HCT116 (cell line): ENCODE results near the gene MYO1A. TPM values are rescaled to one million over a fixed set of nuclear protein-coding genes. Genes with fewer than 3 reads are reported as not detected.

Experiments used
- ATAC-seq: fragments of 200-7000 bp; cut with Tn5 transposase; 2 replicates; pipeline ENCODE4 v1.9.1; 2020; ENCODE audit warnings: mild to moderate bottlenecking, moderate library complexity
- BruUV-seq: library from RNA; stranded (reverse); fragments of 400-500 nt; replicated peaks from 2 replicates; lab custom pipeline; 2021; lab: Mats Ljungman, UMichigan
- CTCF ChIA-PET: fragments of 300-600 bp; sonication (Branson Sonifier 250); formaldehyde crosslinking; loops from one replicate; lab custom pipeline; 2021; ENCODE audit warnings: antibody characterized with exemption; lab: Charles Lee
- POLR2A ChIA-PET: fragments of 300-600, 350-600 bp; sonication (Branson Sonifier 250); formaldehyde crosslinking; loops from one replicate; lab custom pipeline; 2021; ENCODE audit warnings: antibody characterized with exemption; lab: Charles Lee
- RAD21 ChIA-PET, 2 experiments: fragments of 300-600 bp; sonication (Branson Sonifier 250); formaldehyde crosslinking; loops; one replicate each; lab custom pipeline; 2023; ENCODE audit warnings: low total read pairs in 2 of 2; ENCODE audit not compliant: uncharacterized antibody in 2 of 2, unreplicated experiment in 2 of 2, low non-redundant PET in 1 of 2; lab: Charles Lee
- DNase-seq: peaks from one replicate; pipeline ENCODE4 v3.0.0-alpha.2; 2010; ENCODE audit warnings: low read depth, low spot score
- H2AFZ ChIP-seq: fragments of 200-600 bp; shearing (Covaris generic), sonication (generic); 2 replicates; pipeline ENCODE4 v1.6.1; 2017; ENCODE audit warnings: low read depth, mixed run types, mixed read lengths, antibody characterized with exemption, low read length; ENCODE audit not compliant: poor library complexity, severe bottlenecking
- H3K27ac ChIP-seq: 2 replicates; pipeline ENCODE4 v1.5.1; 2012; ENCODE audit warnings: low read depth, low read length
- H3K27me3 ChIP-seq: fragments of 200-600 bp; sonication (generic); 2 replicates; pipeline ENCODE4 v1.6.1; 2016; ENCODE audit warnings: mixed run types, low read length, mixed read lengths; ENCODE audit not compliant: insufficient read depth
- H3K36me3 ChIP-seq, 2 experiments: fragments of 200-500 bp in 1 of 2; fragments of 200-600 bp in 1 of 2; sonication (Bioruptor generic) in 1 of 2; sonication (generic) in 1 of 2; 2 replicates each; pipeline versions ENCODE4 v1.5.1 to v1.6.1; 2014 to 2016; ENCODE audit warnings: low read length in 2 of 2, inconsistent platforms in 1 of 2, mixed read lengths in 1 of 2, mixed run types in 1 of 2; ENCODE audit not compliant: insufficient read depth in 2 of 2, control insufficient read depth in 1 of 2
- H3K4me1 ChIP-seq, 2 experiments: fragments of 200-600 bp in 1 of 2; sonication (generic) in 1 of 2; 2 replicates each; pipeline versions ENCODE4 v1.5.1 to v1.6.1; 2012 to 2017; ENCODE audit warnings: low read length in 2 of 2, inconsistent platforms in 1 of 2, mild to moderate bottlenecking in 1 of 2, mixed read lengths in 1 of 2, mixed run types in 1 of 2, moderate library complexity in 1 of 2; ENCODE audit not compliant: insufficient read depth in 2 of 2, control insufficient read depth in 1 of 2
- H3K4me2 ChIP-seq: fragments of 200-600 bp; sonication (generic); 2 replicates; pipeline ENCODE4 v1.6.1; 2017; ENCODE audit warnings: mixed run types, low read length, mixed read lengths
- H3K4me3 ChIP-seq, 2 experiments: fragments of 200-600 bp in 1 of 2; sonication (generic) in 1 of 2; replicated peaks in 1 of 2; 2 replicates each; pipeline ENCODE4 v1.5.1; 2011 to 2016; ENCODE audit warnings: low read length in 2 of 2, control low read depth in 1 of 2, low read depth in 1 of 2, mild to moderate bottlenecking in 1 of 2, mixed read lengths in 1 of 2, mixed run types in 1 of 2
- H3K79me2 ChIP-seq: fragments of 200-600 bp; sonication (generic); 2 replicates; pipeline ENCODE4 v1.6.1; 2017; ENCODE audit warnings: mild to moderate bottlenecking, mixed run types, low read length, moderate library complexity, mixed read lengths; ENCODE audit not compliant: insufficient read depth
- H3K9ac ChIP-seq: fragments of 200-600 bp; sonication (generic); 2 replicates; pipeline ENCODE4 v1.6.1; 2016; ENCODE audit warnings: low read length, mixed read lengths
- H3K9me2 ChIP-seq: fragments of 200-600 bp; sonication (generic), shearing (Covaris generic); 2 replicates; pipeline ENCODE4 v1.6.1; 2017; ENCODE audit warnings: mixed run types, mild to moderate bottlenecking, moderate library complexity; ENCODE audit not compliant: insufficient read depth
- H3K9me3 ChIP-seq, 2 experiments: fragments of 200-500 bp in 1 of 2; fragments of 200-600 bp in 1 of 2; sonication (Bioruptor generic) in 1 of 2; sonication (generic) in 1 of 2; 2 replicates each; pipeline ENCODE4 v1.6.1; 2014 to 2017; ENCODE audit warnings: low read length in 2 of 2, mixed read lengths in 2 of 2, inconsistent platforms in 1 of 2, low read depth in 1 of 2, mild to moderate bottlenecking in 1 of 2, mixed run types in 1 of 2, moderate library complexity in 1 of 2; ENCODE audit not compliant: control insufficient read depth in 1 of 2, insufficient read depth in 1 of 2
- H4K20me1 ChIP-seq: fragments of 200-600 bp; sonication (generic), shearing (Covaris generic); 2 replicates; pipeline ENCODE4 v1.6.1; 2017; ENCODE audit warnings: mixed run types, mild to moderate bottlenecking, moderate library complexity; ENCODE audit not compliant: insufficient read depth
- EGR1 ChIP-seq: IDR thresholded peaks from 2 replicates; pipeline ENCODE4 v1.6.1; 2012; ENCODE audit warnings: low read depth
- ELF1 ChIP-seq: IDR thresholded peaks from 2 replicates; pipeline ENCODE4 v1.6.1; 2012; ENCODE audit warnings: low read depth, borderline replicate concordance
- EZH2 ChIP-seq: fragments of 200-600 bp; sonication (generic); IDR thresholded peaks from 2 replicates; pipeline ENCODE4 v1.6.1; 2017; ENCODE audit warnings: antibody characterized with exemption, mixed run types
- FOSL1 ChIP-seq: IDR thresholded peaks from 2 replicates; pipeline ENCODE4 v1.6.1; 2012; ENCODE audit warnings: low read depth
- JUND ChIP-seq: IDR thresholded peaks from 2 replicates; pipeline ENCODE4 v1.6.1; 2012
- POLR2AphosphoS5 ChIP-seq: IDR thresholded peaks from 2 replicates; pipeline ENCODE4 v1.6.1; 2011; ENCODE audit warnings: mild to moderate bottlenecking, low read depth, low read length, moderate library complexity
- SIN3A ChIP-seq: IDR thresholded peaks from 2 replicates; pipeline ENCODE4 v1.6.1; 2012; ENCODE audit warnings: low read depth
- SRF ChIP-seq: IDR thresholded peaks from 2 replicates; pipeline ENCODE4 v1.6.1; 2012; ENCODE audit warnings: low read depth
- TCF7L2 ChIP-seq: IDR thresholded peaks from 2 replicates; pipeline ENCODE4 v1.7.0; 2011; ENCODE audit warnings: borderline replicate concordance, inconsistent platforms; ENCODE audit not compliant: insufficient read depth, insufficient read length; ENCODE audit errors: extremely low read depth
- YY1 ChIP-seq: IDR thresholded peaks from 2 replicates; pipeline ENCODE4 v1.6.1; 2011; ENCODE audit warnings: low read length, low read depth, moderate library complexity, mild to moderate bottlenecking; ENCODE audit not compliant: insufficient replicate concordance; ENCODE audit errors: extremely low read depth
- ZNF274 ChIP-seq: fragments of 200-500 bp; sonication (Bioruptor generic); IDR thresholded peaks from 2 replicates; pipeline ENCODE4 v1.6.1; 2014; ENCODE audit warnings: mild to moderate bottlenecking, low read depth, low read length, inconsistent platforms
- intact Hi-C: fragments of 100-400 bp; cut with micrococcal nuclease; formaldehyde crosslinking; loops from 2 replicates; pipeline ENCODE4 v1.10.0; 2022
- total RNA-seq: library from RNA; stranded (reverse); gene quantifications from one replicate; pipeline ENCODE4 v1.2.1, GENCODE V29; 2021; ENCODE audit not compliant: unreplicated experiment
- TF ChIP-seq, protein P1 (sequence below): IDR thresholded peaks from 2 replicates; pipeline ENCODE4 v1.6.1; 2011; ENCODE audit warnings: mild to moderate bottlenecking, low read length, moderate library complexity; ENCODE audit not compliant: insufficient replicate concordance; ENCODE audit errors: extremely low read depth
- TF ChIP-seq, protein P2 (sequence below): IDR thresholded peaks from 2 replicates; pipeline ENCODE4 v1.6.1; 2012; ENCODE audit warnings: low read depth
- TF ChIP-seq, protein P3 (sequence below): IDR thresholded peaks from 2 replicates; pipeline ENCODE4 v1.6.1; 2012
- TF ChIP-seq, protein P4 (sequence below): IDR thresholded peaks from 2 replicates; pipeline ENCODE4 v1.6.1; 2012

Gene MYO1A
- total RNA-seq, 1 experiment from 2014 or later, result 0.76 TPM

DNA sequence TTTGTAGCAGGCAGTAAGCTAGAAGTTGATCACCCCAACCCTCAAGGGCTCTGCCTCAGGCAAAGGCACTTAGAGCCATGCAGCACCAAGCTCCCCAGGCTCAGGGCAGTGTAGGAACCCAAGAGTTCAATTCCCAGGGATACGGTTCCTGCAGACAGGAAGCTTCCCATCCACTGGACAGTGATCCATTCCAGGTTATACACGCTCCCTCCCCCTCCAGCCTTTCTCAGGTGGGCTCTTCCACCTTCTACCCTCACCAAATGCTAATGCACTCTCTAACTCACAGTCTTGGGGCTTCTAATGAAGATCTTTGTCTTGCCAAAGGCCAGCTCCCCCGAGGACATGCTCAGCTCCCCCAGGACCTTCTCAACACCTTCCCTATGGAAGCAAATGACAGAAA, 12.7 kb downstream of the MYO1A start:
- no peaks in the 10 kb centered on the region for H3K79me2 ChIP-seq
- ChIA-PET CTCF (no interaction called here), RAD21 (no interaction called here), POLR2A (no interaction called here)
- intact Hi-C loops, result no loop called here
- ATAC-seq, result no peak
- H3K4me3 ChIP-seq, result no peak overlapping the region
- no peaks in the 10 kb centered on the region for H3K9me3 ChIP-seq
- H3K36me3 ChIP-seq, result no peaks in the 10 kb centered on the region
- BruUV-seq, result no TSS peak
- H3K27me3 ChIP-seq, result peaks cover 14% of the 10 kb centered on the region; the same call in 1 of the 2 replicates
- no peaks in the 10 kb centered on the region for H3K9me2 ChIP-seq
- H3K4me1 ChIP-seq, result peaks cover 0 to 4% of the 10 kb centered on the region in 2 experiments; a peak in 1 of 4 replicates
- DNase-seq, result no peak
- no peak overlapping the region for H3K9ac ChIP-seq
- H3K27ac ChIP-seq, result no peak overlapping the region
- H2AFZ ChIP-seq, result no peak overlapping the region
- TF ChIP-seq, protein P1, sequence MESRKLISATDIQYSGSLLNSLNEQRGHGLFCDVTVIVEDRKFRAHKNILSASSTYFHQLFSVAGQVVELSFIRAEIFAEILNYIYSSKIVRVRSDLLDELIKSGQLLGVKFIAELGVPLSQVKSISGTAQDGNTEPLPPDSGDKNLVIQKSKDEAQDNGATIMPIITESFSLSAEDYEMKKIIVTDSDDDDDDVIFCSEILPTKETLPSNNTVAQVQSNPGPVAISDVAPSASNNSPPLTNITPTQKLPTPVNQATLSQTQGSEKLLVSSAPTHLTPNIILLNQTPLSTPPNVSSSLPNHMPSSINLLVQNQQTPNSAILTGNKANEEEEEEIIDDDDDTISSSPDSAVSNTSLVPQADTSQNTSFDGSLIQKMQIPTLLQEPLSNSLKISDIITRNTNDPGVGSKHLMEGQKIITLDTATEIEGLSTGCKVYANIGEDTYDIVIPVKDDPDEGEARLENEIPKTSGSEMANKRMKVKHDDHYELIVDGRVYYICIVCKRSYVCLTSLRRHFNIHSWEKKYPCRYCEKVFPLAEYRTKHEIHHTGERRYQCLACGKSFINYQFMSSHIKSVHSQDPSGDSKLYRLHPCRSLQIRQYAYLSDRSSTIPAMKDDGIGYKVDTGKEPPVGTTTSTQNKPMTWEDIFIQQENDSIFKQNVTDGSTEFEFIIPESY, result no peak
- no peak for TF ChIP-seq ELF1
- TF ChIP-seq, protein P2, sequence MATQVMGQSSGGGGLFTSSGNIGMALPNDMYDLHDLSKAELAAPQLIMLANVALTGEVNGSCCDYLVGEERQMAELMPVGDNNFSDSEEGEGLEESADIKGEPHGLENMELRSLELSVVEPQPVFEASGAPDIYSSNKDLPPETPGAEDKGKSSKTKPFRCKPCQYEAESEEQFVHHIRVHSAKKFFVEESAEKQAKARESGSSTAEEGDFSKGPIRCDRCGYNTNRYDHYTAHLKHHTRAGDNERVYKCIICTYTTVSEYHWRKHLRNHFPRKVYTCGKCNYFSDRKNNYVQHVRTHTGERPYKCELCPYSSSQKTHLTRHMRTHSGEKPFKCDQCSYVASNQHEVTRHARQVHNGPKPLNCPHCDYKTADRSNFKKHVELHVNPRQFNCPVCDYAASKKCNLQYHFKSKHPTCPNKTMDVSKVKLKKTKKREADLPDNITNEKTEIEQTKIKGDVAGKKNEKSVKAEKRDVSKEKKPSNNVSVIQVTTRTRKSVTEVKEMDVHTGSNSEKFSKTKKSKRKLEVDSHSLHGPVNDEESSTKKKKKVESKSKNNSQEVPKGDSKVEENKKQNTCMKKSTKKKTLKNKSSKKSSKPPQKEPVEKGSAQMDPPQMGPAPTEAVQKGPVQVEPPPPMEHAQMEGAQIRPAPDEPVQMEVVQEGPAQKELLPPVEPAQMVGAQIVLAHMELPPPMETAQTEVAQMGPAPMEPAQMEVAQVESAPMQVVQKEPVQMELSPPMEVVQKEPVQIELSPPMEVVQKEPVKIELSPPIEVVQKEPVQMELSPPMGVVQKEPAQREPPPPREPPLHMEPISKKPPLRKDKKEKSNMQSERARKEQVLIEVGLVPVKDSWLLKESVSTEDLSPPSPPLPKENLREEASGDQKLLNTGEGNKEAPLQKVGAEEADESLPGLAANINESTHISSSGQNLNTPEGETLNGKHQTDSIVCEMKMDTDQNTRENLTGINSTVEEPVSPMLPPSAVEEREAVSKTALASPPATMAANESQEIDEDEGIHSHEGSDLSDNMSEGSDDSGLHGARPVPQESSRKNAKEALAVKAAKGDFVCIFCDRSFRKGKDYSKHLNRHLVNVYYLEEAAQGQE, result no peak
- TF ChIP-seq ZNF274, result no peak
- no peak for TF ChIP-seq EZH2
- no peak for TF ChIP-seq SIN3A
- TF ChIP-seq, protein P3, sequence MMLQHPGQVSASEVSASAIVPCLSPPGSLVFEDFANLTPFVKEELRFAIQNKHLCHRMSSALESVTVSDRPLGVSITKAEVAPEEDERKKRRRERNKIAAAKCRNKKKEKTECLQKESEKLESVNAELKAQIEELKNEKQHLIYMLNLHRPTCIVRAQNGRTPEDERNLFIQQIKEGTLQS, result no peak
- TF ChIP-seq EGR1, result no peak
- no peak for TF ChIP-seq POLR2AphosphoS5
- TF ChIP-seq TCF7L2, result no peak
- no peak for TF ChIP-seq FOSL1
- no peak for TF ChIP-seq SRF
- TF ChIP-seq YY1, result no peak
- TF ChIP-seq, protein P4, sequence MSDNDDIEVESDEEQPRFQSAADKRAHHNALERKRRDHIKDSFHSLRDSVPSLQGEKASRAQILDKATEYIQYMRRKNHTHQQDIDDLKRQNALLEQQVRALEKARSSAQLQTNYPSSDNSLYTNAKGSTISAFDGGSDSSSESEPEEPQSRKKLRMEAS, result no peak
- no peak for TF ChIP-seq JUND
- TF ChIP-seq, all 23 proteins: peak for 0
- Histone ChIP-seq H4K20me1 (no peaks in the 10 kb centered on the region), H3K4me2 (no peak overlapping the region)
